Activated CD4-positive, alpha-beta T cell treated with anti-CD3 and anti-CD28 coated beads, Interleukin-2, amount 50 U/mL, for 48 hours (primary cell): Measurements from ENCODE around the gene TMC5.
"Not testable (repeated sequence)": the region's sequence is repeated elsewhere in the genome, so short reads cannot be mapped to it uniquely, and the experiment has no call there.

Experiments used
- DNase-seq, 2 experiments: peaks; one replicate each; pipeline ENCODE4 v3.0.0-alpha.2; 2020

Gene TMC5

DNA sequence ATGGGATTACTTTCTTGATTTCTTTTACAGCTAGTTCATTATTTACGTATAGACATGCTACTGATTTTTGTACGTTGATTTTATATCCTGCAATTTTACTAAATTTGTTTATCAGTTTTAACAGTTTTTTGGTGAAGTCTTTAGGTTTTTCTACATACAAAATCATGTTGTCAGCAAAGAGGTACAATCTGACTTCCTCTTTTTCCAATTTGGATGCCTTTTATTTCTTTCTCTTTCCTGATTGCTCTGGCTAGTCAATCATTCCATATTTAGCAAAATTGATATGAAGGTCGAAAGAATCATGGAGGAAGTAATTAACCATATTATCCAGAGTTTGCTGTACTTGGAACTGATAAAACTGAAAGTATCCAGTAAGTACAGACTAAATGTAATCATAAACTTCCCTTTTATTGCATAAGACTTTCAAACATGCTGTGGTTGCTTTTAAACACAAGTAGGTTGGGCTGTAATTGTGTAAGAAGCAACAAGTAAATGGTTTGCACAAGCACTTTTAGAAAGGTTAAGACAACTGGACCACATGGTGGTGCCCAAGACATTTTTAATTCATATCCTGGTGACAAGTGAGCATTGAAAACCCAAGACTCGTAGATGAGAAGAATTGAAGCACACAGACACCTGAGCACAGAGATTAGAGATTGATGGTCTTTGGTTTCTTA lies 95.8 kb downstream of the TMC5 start:
- no peak for DNase-seq

DNA sequence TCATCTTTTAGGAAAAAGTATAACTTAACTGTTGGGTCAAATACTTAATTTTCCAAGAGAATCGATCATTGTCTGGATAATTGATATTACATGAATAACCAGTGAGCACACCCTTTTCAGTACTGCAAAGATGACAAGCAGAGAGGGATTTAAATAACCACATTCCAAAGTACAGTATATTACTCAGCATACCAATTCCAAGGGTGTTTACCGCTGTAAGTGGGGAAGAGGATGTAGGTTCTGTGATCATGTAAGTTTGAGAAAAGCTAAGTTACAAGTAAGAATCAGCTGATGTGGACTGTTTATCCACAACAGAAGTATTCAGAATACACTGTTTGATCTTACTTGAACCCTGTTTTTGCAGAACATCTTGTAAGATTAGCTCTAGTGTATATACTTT lies 98.1 kb downstream of the TMC5 start:
- no peak for DNase-seq

GRCh38 chr16:19517424-19518089 lies 99.9 kb downstream of the TMC5 start:
- DNase-seq = no peak

DNA sequence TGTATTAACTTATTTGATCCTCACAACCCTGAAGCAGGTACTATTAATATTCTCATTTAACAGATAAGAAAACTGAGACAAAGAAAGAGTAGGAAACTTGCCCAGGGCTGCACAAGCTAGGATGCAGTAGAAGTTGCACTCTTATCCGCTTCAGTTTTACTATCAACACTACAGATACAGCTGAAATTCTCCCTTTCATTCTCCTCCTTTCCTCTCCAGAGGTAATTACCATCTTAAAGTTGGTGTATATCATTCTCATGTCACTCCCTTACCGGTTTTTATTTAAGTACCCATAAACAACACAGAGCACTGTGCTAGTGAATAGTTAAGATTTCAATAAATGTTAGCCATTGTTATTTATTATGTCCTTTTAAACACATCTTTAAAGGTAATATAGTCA lies 100.7 kb downstream of the TMC5 start:
- no peak for DNase-seq

- peak; percentile 22 to 32 for DNase-seq
Measured at GRCh38 chr16:19520861-19521331, 103.2 kb downstream of the TMC5 start.

GRCh38 chr16:19521471-19522396 lies 104.1 kb downstream of the TMC5 start, which contains the start of gene GDE1:
Gene GDE1 (minus strand): TSS chr16:19522098. CDS start chr16:19521964, 134 bp downstream.
- peak; percentile 95 to 96 for DNase-seq

GRCh38 chr16:19522397-19522732 lies 104.7 kb downstream of the TMC5 start:
- DNase-seq = no peak

GRCh38 chr16:19522760-19523159 lies 105.1 kb downstream of the TMC5 start:
- DNase-seq = no peak

- DNase-seq = no peak
Measured at GRCh38 chr16:19523184-19523558, 105.5 kb downstream of the TMC5 start.

DNA sequence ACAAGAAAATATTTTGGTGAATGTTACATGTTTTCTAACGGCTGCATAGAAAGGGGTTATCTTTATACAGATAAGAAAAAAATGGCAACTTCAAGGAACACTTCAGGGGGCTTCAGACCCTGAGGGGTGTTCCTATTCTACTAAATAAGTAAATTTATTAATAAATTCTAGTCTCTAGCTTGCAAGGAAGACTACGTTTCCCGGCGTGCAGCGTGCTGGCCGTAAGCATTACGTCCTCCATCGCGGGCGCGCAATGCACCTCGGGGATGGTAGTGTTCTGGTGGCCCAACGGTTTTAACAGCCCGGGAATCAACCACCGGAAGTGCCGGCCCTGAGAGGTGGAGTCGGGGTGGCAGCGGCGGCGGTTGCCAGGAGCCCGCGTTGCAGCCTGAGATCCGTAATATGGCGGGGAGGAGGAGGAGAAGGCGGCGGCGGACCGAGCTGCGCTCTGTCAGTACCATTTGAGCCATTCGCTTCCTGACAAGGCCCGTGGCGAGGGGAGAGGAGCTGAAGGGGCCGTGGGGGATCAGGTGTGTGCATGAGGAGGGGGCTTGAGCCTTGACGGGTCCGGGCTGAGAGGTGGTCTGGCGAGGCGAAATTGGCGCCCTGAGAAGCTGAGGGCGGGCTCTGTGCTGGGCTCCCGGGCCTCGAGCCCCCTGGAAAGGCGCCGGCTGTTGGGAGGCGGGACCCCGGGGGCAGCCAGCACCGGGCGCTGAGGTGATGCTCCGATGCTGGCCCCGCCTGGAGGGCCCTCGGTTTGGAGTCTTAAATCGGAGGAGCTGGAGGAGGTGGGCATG lies 106.1 kb downstream of the TMC5 start, which contains the start of gene CCP110:
CCP110 (plus strand) TSS at position 384 of the 797 bp plus-strand sequence. CDS start 3,940 bp downstream, outside the sequence.
- peak; percentile 95 to 97 for DNase-seq

GRCh38 chr16:19524356-19524615 lies 106.6 kb downstream of the TMC5 start:
- peak; percentile 9 to 17 for DNase-seq

DNA sequence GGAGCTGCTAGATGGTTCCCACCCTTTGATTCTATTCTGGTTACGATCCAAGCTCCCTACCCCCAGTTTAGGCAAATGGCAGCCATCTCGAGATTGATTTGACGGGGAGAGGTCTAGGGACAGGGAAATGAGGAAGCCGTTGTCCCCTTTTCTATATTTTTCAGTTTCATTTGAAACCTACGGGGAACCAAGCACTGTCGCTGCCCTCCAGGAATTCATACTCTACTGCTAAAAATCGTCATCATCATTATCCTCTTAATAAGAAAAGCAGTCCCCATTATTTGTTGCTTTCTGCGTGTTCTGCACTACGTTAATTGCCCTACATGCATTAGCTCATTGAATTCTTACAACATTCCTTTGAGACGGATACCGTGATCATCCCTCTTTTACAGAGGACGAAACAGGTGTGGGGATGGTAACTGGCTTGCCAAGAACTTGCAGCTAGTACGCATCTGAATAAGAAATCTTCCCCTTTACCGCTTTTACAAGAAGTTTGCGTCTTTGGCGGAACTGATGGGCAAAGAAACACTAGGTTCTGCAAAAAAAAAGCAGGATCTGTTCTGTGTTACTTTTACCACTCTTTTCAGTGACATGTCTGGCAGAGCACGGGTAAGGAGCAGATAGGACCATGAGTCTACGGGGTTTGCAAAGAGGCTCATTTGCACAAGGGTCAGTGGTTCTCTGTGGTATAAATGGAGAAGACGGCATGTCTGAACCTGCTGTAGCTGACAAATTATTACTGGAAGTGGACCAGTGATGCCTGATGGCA lies 107.1 kb downstream of the TMC5 start:
- no peak for DNase-seq

DNA sequence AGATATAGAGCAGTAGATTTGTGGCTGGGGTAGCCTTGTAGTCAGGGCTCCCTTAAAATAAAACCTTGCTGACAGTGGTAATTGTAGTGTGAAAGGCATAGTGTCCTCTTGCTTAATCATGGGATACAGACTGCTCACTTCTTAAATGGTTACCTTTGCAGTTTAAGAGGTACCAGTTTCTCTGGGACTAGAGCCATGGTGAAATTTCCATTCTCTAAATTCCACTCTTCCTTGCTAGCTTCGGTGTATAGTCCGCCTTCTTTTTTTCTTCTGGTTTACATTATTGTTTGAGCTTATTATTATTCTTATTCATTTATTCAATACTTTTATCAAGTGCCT lies 107.7 kb downstream of the TMC5 start:
- no peak for DNase-seq

DNA sequence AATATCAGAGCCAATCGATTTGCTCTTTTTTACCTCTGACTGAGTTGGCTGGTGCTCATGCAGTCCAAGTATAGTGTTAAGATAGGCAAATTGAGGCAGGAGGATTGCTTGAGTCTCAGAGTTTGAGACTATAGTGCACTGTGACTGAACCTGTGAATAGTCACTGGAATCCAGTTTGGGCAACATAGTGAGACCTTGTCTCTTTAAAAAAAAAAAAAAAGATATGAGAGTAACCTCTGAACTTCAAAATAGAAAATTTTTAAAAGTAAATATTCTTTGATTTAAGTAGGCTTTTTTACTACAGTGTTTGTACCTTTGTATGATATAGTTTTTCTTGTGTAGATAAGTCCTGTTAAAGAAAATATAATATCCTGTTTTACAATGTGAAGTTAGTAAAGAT lies 109.5 kb downstream of the TMC5 start:
- DNase-seq = no peak

- no peak for DNase-seq
Measured at GRCh38 chr16:19528666-19529065, 111.0 kb downstream of the TMC5 start.

DNA sequence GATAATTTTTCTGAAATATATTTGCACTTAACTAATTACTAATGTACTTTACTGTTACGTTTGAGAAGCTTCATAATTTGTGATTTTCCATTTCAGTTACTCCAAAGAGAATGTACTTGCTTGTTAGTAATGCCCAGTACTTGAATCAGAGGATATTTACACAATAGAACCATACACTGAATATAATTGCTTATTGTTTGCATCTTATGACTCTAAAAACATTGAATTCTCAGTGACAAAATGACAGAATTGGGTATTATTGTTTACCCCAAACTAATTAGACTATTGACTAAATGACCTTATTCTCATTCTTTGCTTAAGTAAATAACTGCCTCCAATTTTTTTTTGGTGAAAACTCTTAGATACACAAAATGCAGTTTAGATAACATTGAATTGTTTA lies 114.9 kb downstream of the TMC5 start:
- DNase-seq = no peak

DNA sequence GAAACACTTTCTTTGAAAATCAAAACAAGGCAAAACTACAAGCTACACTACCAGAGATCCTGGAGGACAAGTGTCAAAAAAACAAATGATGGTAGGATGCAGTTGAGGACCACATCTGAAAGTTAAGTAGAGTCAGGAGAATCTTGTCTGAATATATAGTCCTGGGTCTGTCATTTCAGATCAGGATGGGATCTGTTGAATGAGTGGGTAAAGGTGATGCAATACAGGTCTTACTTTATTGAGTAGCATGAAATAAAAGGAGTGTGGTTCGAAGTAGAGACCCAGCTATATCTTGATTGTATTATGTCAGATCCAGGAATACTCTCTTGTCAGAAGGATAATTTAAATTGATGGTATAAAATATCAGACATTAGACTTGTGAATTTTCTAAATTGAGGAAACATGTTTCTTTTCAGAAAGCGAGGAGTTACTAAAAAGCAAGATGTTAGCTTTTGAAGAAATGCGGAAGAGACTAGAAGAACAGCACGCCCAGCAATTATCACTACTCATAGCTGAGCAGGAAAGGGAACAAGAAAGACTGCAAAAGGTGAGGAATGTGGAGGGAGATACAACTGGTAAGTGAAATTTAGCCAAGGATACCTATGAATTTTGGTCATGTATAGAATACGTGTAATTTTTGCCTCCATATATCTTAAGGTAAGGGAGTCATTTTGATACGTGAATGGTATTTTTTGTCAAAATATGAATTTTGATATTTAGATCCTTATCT lies 122.7 kb downstream of the TMC5 start:
- no peak for DNase-seq

DNA sequence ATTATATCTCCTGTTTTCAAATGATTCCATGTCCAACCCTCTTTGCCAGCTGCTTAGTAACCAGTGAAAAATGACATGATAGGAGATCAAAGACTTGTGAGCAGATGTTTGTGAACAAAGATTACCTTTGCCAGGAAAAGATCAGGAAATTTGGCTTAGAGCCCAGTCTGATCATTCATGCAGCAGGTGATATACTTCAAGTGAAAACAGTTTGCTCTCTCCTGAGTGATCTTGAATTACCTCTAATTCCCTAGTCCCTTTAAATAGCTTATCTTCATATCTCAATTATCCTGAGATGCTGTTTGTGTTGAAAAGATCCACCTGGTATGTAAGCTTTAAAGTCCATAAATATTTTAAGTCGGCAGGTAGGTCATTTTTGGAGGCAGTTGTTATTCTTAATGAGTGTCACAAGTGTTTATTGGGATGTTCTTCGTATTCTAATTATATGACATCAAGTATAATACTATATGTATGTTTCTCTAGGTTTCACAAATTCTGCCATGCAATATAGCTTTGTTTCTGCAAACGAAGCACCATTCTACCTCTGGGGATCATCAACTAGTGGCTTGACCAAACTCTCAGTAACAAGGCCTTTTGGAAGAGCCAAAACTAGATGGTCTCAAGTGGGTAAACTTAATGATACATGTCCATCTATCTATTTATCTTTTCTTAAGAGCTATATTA lies 124.6 kb downstream of the TMC5 start:
- no peak for DNase-seq

DNA sequence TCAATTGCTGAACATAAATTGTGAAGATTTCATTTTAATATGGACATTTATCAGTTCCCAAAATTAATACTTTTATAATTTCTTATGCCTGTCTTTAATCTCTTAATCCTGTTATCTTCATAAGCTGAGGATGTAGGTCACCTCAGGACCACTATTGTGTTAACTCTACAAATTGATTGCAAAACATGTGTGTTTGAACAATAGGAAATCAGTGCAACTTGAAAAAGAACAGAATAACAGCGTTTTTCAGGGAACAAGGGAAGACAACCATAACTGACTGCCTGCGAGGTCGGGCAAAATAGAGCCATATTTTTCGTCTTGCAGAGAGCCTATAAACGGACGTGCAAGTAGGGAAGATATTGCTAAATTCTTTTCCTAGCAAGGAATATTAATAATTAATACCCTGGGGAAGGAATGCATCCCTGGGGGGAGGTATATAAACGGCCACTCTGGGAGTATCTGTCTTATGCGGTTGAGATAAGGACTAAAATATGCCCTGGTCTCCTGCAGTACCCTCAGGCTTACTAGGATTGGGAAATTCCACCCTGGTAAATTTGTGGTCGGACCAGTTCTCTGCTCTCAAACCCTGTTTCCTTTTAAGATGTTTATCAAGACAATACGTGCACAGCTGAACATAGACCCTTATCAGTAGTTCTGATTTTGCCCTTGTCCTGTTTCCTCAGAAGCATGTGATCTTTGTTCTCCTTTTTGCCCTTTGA lies 125.8 kb downstream of the TMC5 start:
- not testable (repeated sequence) for DNase-seq

DNA sequence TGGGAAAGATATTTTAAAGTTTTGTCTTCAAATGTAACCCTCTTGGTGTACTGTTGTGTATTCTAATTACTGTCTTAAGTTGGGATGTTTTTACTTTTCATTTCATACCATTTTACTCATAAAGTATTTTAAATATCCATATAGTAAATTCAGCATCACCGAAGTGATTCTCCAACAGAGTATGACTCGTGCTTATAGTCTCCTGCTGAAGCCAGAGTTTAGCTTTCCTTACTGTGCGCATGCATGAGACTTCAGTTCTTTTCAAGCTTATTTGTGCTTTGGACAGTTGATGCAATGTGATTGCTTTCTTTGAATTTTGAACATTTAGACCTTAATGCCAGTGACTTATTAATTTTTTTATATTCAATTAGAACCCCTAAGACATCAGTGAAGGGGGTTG lies 130.5 kb downstream of the TMC5 start:
- DNase-seq = no peak
